ENCODE data around the gene SLC7A8. TPM values are rescaled to one million over a fixed set of nuclear protein-coding genes. Genes with fewer than 3 reads are reported as not detected.
A peak's percentile ranks its signal among the peaks of the same experiment; 100 is the strongest.

Gene SLC7A8
- total RNA-seq, 1 donor from 2014 or later: 36.8 TPM

DNA sequence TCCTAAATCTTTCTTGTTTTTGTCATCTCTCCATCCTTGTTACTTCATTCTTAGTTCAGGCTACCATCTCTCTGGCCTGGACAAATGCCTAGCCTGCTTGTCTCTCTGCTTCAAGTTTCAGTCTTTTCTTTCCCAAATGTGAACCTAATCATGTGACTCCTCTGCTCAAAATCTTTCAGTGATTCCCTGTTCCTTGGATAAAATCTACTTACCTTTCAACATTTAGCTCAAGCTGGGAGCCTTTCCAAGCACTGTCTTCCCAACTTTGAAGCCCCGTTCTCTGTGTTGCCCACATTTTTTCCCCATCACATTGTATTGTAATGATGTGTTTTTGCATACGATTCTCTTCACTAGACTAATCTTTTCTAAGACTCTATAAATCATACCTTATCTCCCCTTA is 24.7 kb downstream of the SLC7A8 start:
- no peak overlapping the region for H3K4me3 ChIP-seq
- intact Hi-C loops (cut with DNase I): no loop called here
- H3K27me3 ChIP-seq (ENCODE audit: low read depth): no peaks in the 10 kb centered on the region
- TF ChIP-seq, protein P1, sequence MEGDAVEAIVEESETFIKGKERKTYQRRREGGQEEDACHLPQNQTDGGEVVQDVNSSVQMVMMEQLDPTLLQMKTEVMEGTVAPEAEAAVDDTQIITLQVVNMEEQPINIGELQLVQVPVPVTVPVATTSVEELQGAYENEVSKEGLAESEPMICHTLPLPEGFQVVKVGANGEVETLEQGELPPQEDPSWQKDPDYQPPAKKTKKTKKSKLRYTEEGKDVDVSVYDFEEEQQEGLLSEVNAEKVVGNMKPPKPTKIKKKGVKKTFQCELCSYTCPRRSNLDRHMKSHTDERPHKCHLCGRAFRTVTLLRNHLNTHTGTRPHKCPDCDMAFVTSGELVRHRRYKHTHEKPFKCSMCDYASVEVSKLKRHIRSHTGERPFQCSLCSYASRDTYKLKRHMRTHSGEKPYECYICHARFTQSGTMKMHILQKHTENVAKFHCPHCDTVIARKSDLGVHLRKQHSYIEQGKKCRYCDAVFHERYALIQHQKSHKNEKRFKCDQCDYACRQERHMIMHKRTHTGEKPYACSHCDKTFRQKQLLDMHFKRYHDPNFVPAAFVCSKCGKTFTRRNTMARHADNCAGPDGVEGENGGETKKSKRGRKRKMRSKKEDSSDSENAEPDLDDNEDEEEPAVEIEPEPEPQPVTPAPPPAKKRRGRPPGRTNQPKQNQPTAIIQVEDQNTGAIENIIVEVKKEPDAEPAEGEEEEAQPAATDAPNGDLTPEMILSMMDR (IDR thresholded peaks at IDR 0.05): no peak
- ATAC-seq (no peak), DNase-seq (no peak)
- H3K9me3 ChIP-seq: no peaks in the 10 kb centered on the region
- H3K27ac ChIP-seq: no peak overlapping the region
- no peaks in the 10 kb centered on the region for H3K36me3 ChIP-seq
- H3K4me1 ChIP-seq: peaks cover 50% of the 10 kb centered on the region

DNA sequence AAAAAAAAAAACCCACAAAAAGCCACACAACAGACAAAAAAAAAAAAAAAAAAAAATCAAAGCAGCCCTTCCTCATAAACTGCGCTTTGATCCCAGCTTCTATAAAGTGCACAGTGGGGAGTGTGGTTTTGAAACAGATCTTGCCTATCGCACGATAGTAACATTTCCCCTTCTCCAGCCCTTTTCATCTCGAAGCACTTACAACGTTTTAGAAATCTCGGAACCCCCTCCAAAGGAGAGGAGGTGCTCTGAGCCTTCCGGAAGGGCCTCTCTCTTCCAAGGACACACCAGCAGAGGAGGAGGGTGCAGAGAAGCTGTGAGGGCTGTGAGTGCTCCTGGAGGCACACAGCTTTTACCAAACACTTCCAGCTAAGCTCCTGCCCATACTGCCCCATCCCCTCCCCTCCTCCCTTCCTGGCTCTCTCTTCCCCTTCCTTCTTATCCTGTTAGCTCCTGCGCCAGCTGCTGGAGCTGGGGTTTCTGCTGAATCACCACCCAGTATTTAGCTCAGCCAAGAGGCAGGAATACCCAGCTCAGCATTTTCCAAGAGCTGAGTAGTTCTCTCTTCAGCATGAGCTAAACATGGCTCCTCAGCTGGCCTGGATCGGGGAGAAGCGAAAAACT is 28.4 kb downstream of the SLC7A8 start:
- Histone ChIP-seq H3K4me3 (peak overlapping the region; percentile 37), H3K36me3 (no peaks in the 10 kb centered on the region), H3K27me3 (ENCODE audit: low read depth) (no peaks in the 10 kb centered on the region), H3K27ac (peak overlapping the region; percentile 79), H3K4me1 (peaks cover 38% of the 10 kb centered on the region), H3K9me3 (no peaks in the 10 kb centered on the region)
- ATAC-seq (peak; percentile 75 to 84), DNase-seq (peak; percentile 75)
- intact Hi-C loops (cut with DNase I): no loop called here
- TF ChIP-seq, protein P1 (IDR thresholded peaks at IDR 0.05): no peak

DNA sequence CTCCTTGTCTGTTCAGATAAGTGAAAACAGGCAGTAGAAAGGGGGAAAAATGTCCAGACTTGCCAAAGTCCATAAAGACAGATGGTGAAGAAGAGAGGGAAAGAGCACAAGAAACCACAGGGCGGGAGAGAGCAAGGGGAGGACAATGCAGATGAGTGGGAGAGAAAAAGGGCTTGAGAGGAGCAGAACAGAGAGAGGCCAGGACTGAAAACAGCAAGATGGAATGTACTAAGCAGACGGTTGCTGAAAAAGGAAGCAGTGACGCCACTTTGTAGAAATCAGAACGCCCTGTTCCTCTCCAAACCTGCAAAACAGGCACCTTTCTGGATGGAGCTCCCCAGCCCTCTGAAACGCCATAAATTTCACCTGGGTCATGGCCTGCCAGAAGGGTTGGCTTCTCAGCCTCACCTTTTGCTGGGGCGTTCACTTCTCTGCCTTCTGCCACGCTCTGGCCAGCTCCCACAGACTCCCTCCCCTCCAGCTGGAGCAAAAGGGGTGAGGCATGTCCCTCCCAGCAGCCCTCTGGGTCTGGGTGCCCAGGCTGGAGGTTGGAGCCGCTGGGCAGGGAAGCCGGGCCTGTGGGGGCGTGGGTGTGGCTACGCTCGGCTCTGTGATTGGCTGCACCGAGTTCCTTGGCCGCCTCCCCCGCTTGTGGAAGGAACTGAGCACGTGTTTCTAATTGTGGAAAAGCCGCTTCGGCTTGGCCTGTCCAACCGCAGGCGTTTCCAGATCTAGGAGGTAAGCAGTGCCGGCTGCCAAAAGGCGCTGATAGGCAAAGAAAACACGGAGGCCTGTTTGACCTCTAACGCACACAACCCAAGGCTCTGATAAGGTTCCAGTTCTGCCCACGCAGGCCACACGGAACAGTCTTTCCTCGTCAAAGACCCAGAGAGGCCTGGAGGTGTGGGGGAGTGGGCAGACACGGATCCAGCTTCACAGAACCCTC is 29.3 kb downstream of the SLC7A8 start:
- DNase-seq (peak; percentile 93), ATAC-seq (peak; percentile 92 to 96)
- Histone ChIP-seq H3K27ac (peak overlapping the region; percentile 79), H3K36me3 (no peaks in the 10 kb centered on the region), H3K4me3 (peak overlapping the region; percentile 37), H3K4me1 (peaks cover 33% of the 10 kb centered on the region), H3K27me3 (ENCODE audit: low read depth) (no peaks in the 10 kb centered on the region), H3K9me3 (no peaks in the 10 kb centered on the region)
- TF ChIP-seq, protein P1 (IDR thresholded peaks at IDR 0.05): no peak
- intact Hi-C loops (cut with DNase I): no loop called here

DNA sequence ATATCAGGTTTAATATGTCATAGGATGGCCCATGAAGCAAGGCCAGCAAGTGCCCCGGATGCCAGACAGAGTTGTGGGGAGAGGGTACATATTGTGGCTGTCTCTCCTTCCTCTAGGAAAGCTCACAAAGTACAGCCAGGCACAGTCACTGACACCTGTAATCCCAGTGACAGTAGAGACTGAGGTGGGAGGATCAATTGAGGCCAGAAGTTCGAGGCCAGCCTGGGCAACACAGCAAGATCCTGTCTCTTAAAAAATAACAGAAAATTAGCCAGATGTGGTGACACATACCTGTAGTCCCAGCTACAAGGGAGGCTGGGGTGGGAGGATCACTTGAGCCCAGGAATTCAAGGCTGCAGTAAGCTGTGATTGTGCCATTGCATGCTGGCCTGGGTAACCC is 32.1 kb downstream of the SLC7A8 start:
- Histone ChIP-seq H3K4me3 (no peak overlapping the region), H3K4me1 (peaks cover 33% of the 10 kb centered on the region), H3K27ac (no peak overlapping the region), H3K36me3 (no peaks in the 10 kb centered on the region), H3K27me3 (ENCODE audit: low read depth) (no peaks in the 10 kb centered on the region), H3K9me3 (no peaks in the 10 kb centered on the region)
- no peak for DNase-seq
- TF ChIP-seq, protein P1 (IDR thresholded peaks at IDR 0.05): no peak
- intact Hi-C loops (cut with DNase I): no loop called here
- ATAC-seq: no peak

DNA sequence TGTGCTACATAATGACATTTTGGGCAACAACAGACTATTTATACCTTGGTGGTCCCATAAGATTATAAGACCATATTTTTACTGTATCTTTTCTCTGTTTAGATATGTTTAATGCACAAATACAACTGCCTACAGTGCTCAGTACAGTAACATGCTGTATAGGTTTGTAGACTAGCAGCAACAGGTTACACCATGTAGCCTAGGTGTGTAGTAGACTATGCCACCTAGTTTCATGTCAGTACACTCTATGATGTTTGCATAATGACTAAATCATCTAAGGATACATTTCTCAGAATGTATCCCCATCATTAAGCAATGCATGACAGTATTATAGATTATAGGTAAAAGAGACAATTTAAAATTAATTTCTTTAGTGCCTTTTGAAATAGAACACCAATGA is 33.7 kb downstream of the SLC7A8 start:
- TF ChIP-seq, protein P1 (IDR thresholded peaks at IDR 0.05): no peak
- no peak overlapping the region for H3K27ac ChIP-seq
- no peaks in the 10 kb centered on the region for H3K9me3 ChIP-seq
- H3K27me3 ChIP-seq (ENCODE audit: low read depth): no peaks in the 10 kb centered on the region
- ATAC-seq (no peak), DNase-seq (no peak)
- peaks cover 19% of the 10 kb centered on the region for H3K4me1 ChIP-seq
- intact Hi-C loops (cut with DNase I): no loop called here
- H3K36me3 ChIP-seq: no peaks in the 10 kb centered on the region
- no peak overlapping the region for H3K4me3 ChIP-seq

Data from lower lobe of right lung (tissue), 2 donors.